ENCODE results near the gene CRADD.

DNA sequence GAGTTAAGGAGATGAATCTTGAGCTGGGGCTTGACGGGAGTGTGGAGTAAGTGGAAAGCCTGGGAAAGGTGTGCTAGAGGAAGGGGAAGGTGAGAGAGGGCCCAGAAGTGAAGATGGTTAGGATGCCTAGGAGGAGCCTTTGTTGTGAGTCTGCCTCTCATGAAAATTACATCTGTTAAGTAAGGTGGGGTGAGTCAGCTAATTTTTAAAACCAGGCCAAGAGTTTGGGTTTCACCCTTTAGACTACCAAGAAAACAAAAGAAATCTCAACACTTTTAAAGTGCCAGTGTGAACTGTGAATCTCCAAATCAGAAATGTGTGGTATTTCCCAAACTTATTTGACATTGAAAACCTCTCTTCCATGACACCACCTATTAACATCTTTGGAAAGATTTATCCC lies 185.2 kb downstream of the CRADD start:
- TF ChIP-seq, protein P1, sequence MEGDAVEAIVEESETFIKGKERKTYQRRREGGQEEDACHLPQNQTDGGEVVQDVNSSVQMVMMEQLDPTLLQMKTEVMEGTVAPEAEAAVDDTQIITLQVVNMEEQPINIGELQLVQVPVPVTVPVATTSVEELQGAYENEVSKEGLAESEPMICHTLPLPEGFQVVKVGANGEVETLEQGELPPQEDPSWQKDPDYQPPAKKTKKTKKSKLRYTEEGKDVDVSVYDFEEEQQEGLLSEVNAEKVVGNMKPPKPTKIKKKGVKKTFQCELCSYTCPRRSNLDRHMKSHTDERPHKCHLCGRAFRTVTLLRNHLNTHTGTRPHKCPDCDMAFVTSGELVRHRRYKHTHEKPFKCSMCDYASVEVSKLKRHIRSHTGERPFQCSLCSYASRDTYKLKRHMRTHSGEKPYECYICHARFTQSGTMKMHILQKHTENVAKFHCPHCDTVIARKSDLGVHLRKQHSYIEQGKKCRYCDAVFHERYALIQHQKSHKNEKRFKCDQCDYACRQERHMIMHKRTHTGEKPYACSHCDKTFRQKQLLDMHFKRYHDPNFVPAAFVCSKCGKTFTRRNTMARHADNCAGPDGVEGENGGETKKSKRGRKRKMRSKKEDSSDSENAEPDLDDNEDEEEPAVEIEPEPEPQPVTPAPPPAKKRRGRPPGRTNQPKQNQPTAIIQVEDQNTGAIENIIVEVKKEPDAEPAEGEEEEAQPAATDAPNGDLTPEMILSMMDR (IDR thresholded peaks at IDR 0.05), result no peak
- no peak for TF ChIP-seq EZH2 (IDR thresholded peaks at IDR 0.05; ENCODE audit: borderline replicate concordance, insufficient read depth, low read depth, low read length, poor library complexity, severe bottlenecking)
